Measurements from ENCODE around the gene GHRH.

GHRH gene

GRCh38 chr20:37290158-37290810, 28.7 kb upstream of the GHRH start:
- DNase-seq = no peak

DNA sequence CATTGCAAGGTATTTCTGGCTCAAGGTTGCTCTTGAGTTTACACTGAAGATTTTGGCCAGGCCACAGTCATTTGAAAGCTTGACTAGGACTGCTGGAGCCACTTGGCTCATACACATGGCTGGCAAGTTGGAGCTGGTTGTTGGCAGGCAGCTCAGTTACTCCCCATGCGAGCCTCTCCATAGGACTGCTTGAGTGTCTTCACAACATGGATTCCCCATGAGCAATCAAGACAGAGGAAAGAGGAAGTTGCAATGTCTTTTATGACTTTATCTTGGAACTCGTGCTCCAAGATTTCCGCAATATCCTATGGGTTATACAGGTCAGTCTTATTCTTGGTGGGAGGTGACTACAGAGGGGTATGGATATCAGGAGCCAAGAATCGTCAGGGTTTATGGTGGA, 26.5 kb upstream of the GHRH start:
- no peak for DNase-seq

GRCh38 chr20:37285664-37286374, 24.2 kb upstream of the GHRH start:
- no peak for DNase-seq

DNA sequence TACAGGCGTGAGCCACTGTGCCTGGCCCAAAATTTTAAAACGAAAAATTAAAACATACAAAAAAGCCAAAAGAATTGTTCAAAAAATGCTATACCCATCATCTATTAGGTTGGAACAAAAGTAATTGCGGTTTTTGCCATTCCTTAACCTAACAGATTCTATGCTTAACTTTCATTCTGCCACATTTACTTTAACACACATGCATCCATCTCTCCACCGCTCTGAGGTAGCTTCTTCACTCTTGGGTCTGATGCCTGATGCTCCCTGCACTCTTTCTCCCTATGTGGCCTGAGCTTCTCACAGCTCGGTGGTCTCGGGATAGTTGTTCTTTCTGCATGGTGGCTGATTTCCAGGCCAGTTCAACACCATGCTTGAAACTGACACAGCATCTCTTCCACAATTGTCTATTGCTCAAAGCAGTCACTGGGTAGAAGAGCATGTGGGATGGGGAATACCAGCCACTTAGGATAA, 23.1 kb upstream of the GHRH start:
- DNase-seq = no peak

- no peak for DNase-seq
Observed at GRCh38 chr20:37283530-37284195, 22.0 kb upstream of the GHRH start.

DNA sequence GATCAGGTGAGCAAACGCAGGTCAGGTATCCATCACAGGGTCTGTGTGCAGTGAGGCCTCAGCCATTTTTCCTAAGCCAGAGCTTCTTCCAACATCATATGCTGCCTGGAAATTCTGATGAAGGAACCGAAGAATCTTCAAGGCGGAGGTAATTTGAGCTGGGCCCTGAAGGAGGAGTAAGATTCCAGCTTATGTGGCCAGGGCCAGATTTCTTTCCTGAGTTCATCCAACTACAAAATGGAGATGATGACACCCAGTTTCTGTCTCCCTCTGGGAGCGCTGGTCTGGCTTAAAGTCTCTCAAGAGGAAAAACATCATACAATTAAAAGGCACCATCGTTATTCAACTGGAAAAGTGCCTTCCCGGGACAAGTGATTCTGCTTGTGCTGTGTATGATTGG, 20.9 kb upstream of the GHRH start:
- DNase-seq = no peak

- DNase-seq = no peak
Observed at GRCh38 chr20:37280403-37280802, 18.8 kb upstream of the GHRH start.

DNA sequence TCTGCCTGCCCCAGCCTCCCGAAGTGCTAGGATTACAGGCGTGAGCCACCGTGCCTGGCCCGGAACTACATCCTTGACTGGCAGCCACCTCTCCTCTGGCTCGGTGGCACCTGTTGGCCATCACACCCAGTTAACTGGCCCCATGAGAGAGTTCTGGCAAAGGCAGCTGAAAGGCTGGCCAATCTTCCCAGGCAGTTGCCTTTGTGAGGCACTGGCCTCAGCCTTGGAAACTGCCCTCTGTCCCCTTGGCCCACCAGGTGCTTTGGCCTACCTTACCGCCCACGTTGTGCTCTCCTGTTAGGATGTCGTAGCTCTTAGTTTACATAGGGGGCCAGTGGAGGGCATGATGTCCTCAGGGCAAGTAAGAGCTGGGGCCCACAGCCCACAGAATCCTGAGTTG, 18.2 kb upstream of the GHRH start:
- DNase-seq = no peak

- DNase-seq = no peak
Observed at GRCh38 chr20:37278966-37279590, 17.5 kb upstream of the GHRH start.

- DNase-seq = no peak
Observed at GRCh38 chr20:37277253-37277593, 15.6 kb upstream of the GHRH start.

DNA sequence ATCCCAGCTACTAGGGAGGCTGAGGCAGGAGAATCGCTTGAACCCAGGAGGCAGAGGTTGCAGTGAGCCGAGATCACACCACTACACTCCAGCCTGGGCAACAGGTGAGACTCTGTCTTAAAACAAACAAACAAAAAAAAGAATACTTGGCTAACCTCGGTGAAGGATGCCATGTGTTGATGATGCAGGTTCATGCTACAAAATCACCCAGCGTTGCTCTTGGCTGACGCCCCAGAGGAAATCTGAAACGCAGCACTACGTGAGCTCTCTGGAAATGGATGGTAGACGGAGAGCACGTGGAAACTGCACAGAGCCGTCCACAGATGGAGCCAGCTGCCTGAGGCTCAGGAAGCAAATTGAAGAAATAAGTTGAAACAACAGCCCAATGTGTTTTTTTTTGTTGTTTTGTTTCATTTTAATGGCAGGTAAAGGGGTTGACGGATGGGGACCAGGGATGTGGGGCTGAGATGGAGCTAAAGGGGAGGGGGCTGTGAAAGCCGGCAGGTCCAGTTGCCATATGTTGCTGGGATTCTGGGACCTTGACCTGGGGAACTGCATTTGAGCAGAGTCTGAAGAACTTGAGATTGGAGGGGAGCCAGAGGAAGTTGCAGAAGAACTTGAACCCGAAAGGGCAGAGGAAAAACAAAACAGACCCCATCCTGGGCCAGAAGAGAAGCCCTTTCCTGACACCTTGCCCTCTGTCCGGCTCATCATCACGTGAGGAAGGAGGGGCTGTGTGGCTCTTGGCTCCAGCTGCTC, 15.1 kb upstream of the GHRH start:
- no peak for DNase-seq

DNA sequence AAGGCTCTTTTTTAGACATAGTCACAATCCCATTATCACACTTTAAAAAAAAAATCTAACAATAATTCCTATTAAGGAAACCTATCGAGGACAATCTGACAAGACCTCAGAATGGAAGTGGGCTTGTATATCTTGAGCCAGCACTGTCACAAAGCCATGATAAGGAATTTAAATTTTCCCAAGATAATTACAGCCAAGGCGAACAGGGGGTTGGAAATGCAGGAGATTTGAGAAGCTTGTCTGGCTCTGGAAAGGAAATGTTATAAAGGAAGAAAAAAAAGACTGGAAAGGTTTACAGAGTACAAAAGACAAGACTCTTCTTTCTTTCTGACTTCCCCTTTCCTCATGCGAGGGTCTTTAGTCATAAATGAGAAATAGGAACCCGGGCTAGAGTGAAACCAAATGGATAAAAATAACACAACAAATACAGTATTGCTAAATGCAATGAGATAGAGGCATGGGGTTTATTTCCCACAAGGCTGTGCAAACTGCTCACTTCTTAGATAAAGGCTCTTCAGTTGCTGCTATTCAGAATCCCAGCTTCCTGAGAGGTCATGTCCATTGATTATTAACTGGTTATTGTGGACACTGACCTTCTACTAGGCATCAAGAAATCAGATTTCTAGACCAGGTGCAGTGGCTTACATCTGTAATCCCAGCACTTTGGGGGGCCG, 13.4 kb upstream of the GHRH start:
- DNase-seq = no peak

- DNase-seq = no peak
Observed at GRCh38 chr20:37273988-37274387, 12.4 kb upstream of the GHRH start.

DNA sequence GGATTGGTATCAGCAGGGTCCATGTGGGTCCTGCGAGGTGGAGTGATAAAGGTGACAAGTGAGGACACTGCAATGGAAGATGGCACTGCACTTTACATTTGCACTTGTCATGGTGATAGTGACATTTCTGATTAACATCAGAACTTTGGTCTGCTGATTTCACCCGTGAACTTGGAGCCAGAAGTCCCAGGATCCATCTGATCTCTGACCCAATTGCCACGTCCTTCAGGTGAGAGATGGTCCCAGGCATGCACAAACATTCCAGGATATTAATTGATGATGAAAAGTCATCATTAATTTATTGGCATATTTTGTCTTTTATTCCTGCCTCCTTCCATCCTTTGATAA, 9.8 kb upstream of the GHRH start:
- DNase-seq = no peak

- DNase-seq = no peak
Observed at GRCh38 chr20:37270576-37271420, 9.2 kb upstream of the GHRH start.

- no peak for DNase-seq
Observed at GRCh38 chr20:37267667-37268313, 6.2 kb upstream of the GHRH start.

- no peak for DNase-seq
Observed at GRCh38 chr20:37266940-37267666, 5.5 kb upstream of the GHRH start.

DNA sequence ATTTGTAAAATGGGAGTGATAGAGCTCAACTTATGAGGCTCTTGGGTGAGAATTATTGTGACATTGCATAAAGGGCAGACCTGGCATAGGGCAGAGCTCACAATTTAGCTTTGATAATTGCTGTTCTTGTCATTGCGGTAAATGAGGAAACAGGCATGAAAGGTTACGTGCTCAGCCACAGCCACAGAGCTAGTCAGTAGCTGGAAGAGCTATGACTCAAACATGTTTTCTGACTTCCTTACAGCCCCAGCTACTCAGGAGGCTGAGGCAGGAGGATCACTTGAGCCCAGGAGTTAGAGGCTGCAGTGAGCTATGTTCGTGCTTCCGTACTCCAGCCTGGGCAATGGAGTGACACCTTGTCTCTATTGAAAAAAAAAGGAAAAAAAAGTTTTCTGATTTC, 3.5 kb upstream of the GHRH start:
- DNase-seq = no peak

DNA sequence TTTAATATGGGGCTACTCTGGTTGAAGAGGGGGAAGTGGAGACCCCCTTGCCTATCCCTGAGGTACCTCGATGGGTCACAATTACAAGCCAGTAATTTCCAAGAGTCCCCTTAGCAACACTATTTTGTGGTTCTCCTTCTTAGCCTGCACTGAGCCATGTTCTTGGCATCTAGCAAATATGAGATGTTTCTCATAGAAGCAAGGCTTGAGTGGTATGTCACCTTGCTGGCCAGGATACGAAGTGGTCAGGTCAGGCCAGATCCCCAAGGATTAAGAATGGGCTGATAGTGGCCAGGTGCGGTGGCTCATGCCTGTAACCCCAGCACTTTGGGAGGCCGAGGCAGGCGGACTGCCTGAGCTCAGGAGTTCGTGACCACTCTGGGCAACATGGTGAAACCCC, 2.1 kb upstream of the GHRH start:
- no peak for DNase-seq

GRCh38 chr20:37262505-37262904, 891 bp upstream of the GHRH start:
- no peak for DNase-seq
